Ishikawa (cell line): ENCODE data around the gene TATDN3.

ENCODE experiments used
- CEBPB ChIP-seq: IDR thresholded peaks from 2 replicates; pipeline ENCODE4 v1.6.1; 2012
- CREB1 ChIP-seq: IDR thresholded peaks from 2 replicates; pipeline ENCODE4 v1.6.1; 2012; ENCODE audit warnings: low read depth
- EP300 ChIP-seq: IDR thresholded peaks from 2 replicates; pipeline ENCODE4 v1.6.1; 2012; ENCODE audit warnings: borderline replicate concordance
- FOXM1 ChIP-seq: IDR thresholded peaks from 2 replicates; pipeline ENCODE4 v1.6.1; 2012; ENCODE audit warnings: low read depth, borderline replicate concordance
- MAX ChIP-seq: IDR thresholded peaks from 2 replicates; pipeline ENCODE4 v1.6.1; 2012
- NFIC ChIP-seq: IDR thresholded peaks from 2 replicates; pipeline ENCODE4 v1.6.1; 2012
- RAD21 ChIP-seq: IDR thresholded peaks from 2 replicates; pipeline ENCODE4 v1.6.1; 2012; ENCODE audit warnings: low read depth
- REST ChIP-seq: IDR thresholded peaks from 2 replicates; pipeline ENCODE4 v1.6.1; 2012; ENCODE audit warnings: low read depth, mild to moderate bottlenecking
- TAF1 ChIP-seq: IDR thresholded peaks from 2 replicates; pipeline ENCODE4 v1.6.1; 2012; ENCODE audit warnings: low read depth, mild to moderate bottlenecking
- YY1 ChIP-seq: IDR thresholded peaks from 2 replicates; pipeline ENCODE4 v1.6.1; 2012; ENCODE audit warnings: low read depth

GRCh38 chr1:212827171-212827776, 35.6 kb downstream of the TATDN3 start:
- TF ChIP-seq CEBPB (no peak), FOXM1 (no peak), EP300 (no peak), MAX (no peak), REST (no peak), TAF1 (no peak), YY1 (no peak), NFIC (no peak), CREB1 (no peak), RAD21 (no peak)
